ENCODE data around the gene MTG2.

DNA sequence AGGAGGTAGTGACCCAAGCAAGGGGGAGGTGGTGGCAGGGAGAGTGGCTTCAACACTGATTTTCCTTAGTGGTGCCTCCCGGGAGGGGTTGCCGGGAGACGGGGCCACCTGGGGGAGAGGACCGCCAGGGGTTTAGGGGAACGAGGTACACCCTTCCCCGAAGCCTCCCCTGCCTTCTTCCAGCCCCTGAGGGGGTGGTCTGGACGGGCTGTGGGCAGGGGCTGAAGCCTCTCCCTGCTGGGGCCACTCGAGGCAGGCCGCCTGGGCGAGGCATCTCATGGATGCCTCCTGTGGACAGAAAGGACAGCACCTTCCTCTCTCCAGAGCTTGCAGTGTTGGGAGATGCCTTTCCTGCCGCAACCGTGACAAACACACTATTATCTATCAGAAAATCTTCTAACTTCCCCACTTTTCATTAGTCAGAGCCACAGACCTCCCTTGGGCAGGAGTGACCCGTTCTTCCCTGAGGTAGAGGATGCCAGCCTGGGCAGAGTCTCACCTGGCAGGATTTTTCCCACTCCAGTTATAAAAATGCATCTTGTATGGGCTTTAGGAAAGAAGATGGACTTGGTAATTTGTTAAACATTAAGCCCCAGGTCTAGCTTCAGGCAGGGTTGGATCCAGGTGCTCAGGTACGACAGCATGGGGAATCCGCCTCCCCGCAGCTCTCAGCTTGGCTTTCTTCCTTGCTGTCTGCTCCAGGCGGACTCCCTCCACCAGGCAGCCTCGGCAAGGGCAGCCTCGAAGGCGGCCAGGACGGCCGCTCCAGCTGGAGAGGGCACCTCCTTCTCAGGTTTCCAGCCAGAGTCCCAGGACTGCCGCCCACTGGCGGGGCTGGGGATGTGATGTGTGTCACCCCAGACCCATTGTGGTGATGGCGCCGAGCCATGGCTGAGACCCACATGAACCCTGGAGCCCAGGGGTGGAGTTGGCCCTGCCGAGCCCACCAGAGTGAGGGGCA, 26.2 kb downstream of the MTG2 start:
- TF ChIP-seq CTCF (IDR thresholded peaks at IDR 0.05; ENCODE audit: low read depth, low read length, missing input control) (no peak), JUND (IDR thresholded peaks at IDR 0.05) (no peak), FOXA1 (IDR thresholded peaks at IDR 0.05) (no peak), RAD21 (IDR thresholded peaks at IDR 0.05) (no peak), GABPA (IDR thresholded peaks at IDR 0.05 in 1 of 2, conservative IDR thresholded peaks at IDR 0.05 in 1 of 2) (no peak)
- TF ChIP-seq, protein P1, sequence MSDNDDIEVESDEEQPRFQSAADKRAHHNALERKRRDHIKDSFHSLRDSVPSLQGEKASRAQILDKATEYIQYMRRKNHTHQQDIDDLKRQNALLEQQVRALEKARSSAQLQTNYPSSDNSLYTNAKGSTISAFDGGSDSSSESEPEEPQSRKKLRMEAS (IDR thresholded peaks at IDR 0.05), result no peak

Measured in liver (tissue), 3 donors.